Epidermal melanocyte (primary cell): ENCODE measurements around the gene RBKS.

Experiments
- DNase-seq: peaks from one replicate; pipeline ENCODE4 v3.0.0; 2011; ENCODE audit warnings: low spot score; ENCODE audit not compliant: insufficient read length

The RBKS gene

DNA sequence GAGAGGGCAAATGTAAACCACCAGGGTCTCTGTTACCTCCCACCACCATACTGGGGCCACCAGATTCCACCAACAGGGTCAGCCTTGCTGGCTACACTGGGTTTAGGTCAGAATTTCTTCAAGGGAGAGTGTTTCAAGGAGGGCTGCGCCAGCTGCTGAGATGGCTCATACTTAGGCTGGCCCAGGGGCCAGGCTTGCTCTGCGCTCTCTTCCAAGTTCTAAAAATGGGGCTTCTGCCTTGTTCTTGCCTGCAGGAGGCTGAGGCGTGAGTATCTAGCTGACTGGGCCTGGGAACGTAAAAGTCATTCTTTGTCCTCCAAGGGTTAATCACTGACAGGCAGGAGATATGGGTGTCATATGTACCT is 90.6 kb downstream of the RBKS start:
- DNase-seq = no peak

DNA sequence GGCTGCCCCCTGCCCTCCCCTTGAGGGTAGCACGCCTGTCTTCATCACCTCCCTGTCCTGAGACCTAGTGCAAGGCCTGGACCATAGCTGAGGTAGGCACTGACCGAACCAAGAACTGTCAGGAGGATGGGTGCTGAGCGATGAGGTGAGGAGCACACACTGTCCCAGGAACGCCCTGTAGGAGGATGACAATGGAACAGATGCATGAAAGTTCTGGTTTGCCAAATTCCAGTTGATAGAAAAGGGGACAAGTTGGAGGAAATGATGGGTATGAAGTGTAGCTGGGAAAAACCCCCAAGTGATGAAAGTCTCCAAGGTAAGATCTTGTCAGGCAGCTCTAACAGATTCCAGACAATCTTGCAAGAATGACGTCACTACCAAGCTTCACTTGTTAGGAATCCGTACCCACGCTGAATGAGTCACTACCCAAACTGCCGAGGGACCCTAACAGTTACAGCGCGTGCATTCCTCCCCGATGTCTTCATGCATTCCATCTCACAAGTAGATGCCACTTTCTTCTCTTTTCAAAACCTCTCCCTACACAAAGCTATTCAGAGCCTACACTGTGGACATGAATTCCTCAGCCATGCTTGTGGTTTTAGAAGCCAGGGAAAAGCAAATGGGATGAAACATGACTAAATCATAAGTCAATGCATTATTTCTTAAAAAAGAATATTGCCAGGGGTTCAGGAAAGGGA is 91.1 kb downstream of the RBKS start:
- peak; percentile 84 for DNase-seq

DNA sequence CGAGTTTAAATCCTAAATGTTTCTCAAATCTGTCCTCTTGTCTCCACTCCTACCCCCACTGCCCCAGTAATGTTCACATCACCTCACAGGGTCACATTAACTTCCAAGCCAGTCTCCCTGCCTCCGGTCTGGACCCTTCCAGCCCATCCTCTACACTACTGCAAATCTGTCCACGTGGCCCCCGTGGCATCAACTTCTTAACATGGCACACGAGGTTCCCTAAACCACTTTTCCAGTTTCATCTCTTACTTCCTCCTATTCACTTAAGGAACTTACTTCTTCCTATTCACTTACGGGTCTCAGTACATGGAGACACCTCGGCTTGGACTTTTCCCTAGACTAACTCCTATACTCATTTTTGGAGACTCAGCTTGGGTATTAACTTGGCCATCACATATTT is 91.7 kb downstream of the RBKS start:
- no peak for DNase-seq

DNA sequence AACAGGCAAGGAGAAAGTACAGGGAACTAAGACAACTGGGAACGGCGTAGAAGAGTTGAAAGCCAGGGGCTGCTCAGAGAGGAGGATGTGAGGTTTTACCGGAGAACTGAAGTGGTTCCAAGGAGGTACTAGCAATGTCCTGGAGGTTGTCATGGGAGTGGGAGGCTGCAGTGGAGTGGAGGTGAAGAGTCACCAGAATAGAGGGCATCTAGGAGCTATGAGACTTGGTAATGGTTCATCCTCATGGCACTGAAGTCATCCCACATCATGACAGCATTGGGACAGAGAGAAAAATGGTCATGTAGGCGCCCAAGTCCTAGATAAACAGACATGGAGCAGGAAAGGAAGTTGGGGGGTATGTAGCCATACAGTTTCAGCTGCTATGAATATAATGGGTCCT is 92.3 kb downstream of the RBKS start:
- DNase-seq = no peak

DNA sequence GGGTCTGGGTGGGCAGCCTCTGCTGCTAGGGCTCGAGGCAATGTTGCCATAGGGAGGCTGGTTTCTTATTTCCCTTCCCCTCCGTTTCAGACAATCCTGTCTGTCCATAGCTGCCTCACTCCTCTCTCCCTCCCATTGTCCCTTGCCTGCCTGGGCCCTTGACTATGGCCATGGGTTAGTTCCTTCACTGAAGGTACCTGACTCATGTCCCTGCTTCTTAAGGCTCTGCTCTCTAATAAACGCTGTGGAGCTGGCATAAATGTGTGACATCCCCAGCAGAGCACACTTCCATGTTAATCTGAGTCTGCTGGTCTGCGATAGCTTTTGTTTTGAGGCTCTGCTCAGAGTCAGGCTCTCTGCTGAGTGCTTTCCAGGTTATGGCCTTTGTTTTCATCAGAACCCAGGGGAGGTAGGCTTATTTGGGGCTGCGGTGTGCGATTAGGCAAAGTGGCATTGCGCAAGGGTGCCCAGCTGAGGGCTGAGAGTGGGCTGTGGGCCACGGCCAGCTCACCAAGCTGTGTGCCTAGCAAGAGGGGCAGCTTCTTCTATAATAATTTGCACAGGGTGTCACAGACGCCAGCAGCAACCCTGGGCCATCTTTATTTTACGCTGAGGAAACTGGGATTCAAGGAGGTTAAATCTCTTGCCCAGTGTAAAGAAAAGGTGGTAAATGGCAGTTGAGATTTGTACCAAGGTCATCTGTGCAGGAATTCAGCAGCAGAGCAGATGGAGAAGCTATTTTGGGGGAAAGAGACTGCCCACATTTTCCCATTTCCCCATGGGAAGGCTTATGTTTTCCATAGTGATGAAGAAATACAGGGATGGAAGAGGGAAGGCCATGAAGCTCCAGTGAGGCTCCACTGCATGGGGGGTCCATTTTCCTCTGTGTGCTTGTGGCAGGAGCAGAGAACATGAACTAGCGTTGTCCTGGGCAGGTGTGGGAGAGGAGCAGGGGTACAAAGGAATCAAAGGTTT is 93.1 kb downstream of the RBKS start:
- no peak for DNase-seq

DNA sequence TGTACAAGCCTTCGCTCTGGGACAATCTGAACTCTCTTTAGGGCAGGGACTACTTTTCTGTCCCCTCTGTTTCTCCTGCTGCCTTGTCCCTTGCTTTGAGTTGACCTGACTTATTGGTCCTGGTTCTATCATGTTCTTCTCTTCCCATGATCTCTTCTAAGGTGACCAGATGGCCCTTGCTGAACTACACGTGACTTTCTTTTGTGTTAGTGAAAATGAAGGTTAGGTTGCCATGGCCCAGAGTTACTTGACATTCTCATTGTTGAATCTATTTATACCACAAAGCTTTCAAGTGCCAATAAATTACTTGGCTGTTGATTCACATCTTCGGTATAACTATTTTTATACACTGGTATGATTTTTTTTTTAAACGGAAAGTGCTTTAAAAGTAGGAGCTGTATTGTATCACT is 94.3 kb downstream of the RBKS start:
- DNase-seq = no peak

DNA sequence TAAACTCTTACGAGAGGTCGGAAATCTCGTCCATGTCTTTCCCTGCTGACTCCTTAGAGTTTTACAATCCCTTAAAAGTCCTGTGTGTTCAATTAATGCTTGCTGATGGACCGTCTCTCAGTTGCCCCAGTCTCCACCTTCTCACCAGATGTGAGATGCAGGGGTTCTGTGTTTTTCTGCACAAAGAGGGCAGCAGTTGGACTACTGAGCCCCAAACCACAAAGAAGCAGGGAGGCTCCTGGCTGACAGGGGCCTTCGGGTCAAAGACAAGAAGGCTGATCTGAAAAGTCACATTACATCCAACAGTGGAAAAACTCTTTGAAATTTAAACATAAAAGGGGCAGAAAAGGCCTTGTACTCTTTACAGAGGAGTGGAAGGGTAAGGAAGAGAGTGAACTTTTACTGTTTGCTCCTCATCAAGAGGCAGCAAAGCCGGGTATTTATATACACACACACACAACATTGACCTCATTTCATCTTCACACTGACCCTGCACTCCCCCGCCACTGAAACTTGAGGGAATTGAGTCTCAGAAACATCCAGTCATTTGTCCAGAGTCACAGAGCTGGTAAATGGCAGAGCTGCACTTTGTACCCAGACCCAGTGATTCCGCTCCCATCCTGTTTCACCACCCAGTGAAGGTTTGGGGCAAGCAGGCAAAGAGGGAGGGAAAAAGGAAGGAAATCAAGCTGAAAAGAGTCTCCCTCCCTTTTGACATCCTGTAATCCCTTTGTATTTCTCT is 94.9 kb downstream of the RBKS start:
- DNase-seq = no peak

DNA sequence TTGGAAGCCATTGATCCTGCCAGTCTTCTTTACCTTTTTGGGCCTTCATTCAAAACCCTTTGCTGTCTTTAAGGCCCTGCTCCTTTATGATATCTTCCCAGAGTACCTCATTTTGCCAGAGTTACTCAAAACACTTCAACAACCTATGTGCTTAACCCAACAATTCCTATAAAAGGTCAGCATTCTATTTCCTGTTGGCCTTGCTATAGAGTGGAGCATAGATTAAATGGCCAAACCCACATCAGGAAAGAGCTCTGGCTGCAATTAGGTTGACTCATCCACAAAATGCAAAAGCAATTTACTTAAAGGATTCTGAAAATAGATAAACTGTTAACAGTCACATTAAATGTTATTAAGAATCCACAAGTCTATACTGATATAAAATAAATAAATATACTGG is 97.4 kb downstream of the RBKS start:
- no peak for DNase-seq

DNA sequence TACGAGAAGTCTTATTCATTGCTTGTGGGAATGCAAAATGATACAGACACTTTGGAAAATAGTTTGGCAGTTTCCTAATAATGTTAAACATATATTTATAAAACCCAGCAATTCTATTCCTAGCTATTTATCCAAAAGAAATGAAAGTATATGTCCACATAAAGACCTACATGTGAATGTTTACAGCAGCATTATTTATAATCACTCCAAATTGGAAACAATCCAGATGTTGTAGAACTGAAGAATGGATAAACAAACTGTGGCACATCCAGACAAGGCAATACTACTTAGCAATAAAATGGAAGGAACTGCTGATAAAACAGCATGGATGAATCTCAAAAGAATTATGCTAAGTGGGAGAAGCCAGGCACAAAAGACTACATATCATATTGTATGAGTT is 99.4 kb downstream of the RBKS start:
- DNase-seq = no peak

DNA sequence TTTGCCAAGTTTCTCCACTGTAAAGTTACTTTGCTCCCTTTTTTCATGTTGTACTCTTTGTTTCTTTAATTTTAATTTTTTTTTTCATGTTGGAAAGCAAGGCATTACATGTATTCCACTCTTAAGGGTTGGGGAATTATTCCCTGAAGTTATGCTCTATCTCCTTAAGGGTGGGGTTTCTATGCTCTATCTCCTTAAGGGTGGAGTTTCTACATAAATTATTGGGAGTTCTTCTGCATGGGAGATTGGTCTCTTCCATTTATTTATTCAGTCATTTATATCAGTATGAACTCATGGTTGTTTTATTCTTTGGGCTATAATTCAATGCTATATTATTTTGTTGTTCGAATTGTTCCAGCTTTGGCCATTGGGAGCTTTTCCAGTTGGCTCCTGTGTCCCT is 107.5 kb downstream of the RBKS start:
- DNase-seq = no peak

DNA sequence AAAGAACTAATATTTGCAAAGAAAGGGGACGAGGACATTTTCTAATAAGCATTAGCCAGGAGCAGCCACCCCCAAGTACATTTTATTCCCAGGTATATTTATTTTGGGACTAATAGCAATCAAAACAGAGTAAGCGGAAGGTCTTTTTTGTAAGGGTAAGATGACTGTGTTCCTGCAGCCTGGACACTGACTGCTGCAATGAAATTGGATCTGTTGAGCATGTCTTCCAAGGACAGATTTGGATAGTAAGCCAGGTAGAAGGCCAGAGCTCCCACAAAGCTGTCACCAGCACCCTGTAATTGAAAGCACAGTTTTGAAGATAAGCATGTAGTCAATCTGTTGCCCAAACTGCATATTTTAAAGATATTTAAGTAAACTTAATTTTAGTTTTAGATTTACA is 108.7 kb downstream of the RBKS start:
- no peak for DNase-seq

DNA sequence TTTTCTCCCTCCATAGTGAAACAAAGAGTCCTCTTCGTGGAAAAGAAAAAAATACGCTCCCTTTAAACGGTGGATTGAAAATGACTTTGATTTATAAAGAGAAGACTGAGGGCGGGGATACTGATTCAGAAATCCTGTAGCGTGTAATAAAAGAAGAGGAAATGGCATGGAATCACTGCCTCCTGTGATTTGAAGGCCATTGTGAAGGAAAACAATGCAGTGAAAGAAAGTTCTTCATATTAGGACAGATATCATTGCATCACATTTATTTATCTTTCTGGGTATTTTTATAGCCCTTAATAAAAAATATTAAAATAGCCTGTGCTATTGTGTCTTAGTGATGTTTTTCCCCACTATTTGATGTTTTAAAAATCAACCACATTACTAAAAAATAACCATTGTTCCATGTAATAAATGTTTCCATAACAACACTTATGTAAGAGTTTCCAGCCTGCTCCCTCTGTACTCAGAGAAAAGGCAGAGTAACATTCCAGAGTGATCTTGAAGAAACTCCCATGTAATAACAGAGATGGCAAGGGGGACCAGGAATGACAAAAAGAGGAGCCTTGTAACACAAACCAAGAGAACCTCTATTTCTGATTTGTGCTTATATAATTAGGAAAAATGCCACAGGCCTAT is 110.7 kb downstream of the RBKS start:
- no peak for DNase-seq

DNA sequence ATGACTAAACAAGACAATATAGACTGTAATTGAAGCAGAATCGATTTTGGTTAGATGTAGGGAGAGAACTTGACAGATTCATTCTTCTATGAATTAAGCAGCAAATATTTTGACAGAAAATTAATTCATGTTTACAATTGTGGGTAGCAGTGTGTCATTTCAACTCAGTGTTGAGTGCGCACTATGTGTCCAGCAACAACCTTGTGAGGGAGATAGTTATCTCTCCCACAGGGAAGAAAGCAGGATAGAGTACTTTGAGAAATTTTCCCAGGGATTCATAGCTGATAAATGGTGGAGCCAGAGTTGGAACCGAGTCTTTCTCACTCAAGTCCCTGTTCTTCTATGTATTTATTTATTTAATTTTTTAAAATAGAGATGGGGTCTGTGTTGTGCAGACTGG is 113.5 kb downstream of the RBKS start:
- no peak for DNase-seq

DNA sequence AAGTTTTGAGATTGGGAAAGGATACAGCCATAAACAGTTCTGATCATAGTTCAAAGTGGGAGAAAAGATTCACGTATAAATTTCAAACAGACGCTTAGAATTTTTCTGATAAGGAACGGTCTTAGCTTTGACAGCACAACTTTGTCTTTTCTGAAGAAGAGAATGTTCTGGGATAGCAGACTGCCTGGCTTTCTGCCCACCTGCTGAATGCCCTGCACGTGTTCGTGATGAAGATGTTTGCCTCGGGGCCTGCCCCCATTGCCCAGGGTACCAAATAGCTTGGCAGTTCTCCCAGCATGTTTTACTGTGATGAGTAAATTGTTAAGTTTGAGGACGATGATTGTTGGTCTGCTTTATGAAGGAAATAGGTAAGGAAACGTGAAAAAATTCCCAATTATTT is 114.1 kb downstream of the RBKS start:
- peak; percentile 51 for DNase-seq

DNA sequence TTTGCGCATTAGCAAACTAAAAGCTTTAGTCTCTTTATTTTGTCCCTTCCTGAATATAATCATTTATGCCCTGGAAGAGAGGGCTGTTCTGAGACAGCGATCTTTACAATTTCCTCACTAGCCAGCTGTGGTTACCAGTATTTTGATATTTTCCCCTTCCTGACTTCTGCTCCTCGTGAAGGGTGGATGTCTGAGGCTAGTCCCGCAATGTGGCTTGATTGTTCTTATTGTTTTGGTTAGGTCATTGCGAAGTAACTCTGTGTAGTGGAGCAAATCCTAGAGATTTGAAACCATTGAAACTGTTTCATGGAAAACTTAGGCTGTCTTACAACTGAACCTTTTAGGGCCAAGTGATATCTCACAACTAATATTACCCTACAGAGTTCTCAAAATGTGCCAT is 116.2 kb downstream of the RBKS start:
- DNase-seq = no peak

DNA sequence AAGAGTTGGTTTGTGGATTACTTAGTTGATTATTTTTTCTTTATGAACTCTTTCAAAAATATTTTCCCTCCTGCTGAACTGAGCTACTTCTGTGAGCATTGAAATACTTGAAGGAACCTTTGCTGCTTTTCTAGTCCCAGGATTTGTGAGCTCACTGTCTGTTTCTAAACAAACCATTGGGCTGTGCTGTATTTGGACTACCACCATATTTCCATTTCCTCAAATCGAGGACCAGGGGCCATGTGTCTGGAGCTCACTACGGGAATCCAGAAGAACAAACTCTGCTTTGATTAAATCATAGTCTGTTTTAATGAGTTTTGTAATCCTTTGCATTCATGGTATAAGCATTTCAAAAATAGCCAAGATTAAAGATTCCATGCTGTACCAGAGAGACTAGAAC is 117.4 kb downstream of the RBKS start:
- DNase-seq = no peak

DNA sequence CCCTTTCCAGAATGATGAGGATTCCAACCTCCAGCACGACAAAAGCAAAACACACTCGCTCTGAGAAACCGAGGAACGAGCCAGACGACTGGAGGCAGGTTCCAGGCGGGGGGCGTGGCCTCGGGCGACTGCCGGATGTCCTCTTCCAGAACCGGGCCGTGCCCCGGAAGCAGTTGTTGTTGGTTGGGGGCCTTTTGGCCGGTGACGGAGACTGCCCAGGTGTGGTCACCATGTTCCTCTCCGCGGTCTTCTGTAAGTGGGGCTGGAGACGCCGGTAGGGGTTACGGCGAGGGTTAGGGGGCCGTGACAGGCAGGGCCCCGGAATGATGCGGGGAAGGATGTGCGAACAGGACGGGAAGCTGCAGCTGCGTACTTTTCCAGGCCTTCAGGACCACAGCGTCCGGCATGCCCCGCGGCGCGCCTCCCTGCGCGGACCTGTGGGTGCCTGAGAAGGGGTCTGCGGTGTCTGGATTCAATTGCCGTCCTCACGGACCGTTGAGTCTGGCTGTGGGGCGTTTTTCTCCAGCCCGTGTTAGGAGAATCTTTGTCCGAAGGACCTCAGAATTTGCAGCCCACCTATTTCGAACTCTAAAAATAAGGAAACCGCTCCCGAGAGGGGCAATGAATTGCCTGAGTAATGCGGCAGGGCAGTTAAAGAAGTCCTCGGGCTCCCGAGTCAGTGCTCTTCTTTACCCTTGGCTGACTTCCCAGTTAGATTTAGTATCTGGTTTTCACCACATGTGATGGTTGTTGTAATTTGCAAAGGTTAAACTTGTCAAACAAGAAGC is 118.4 kb downstream of the RBKS start, which contains the start of gene MRPL33:
Gene MRPL33 (plus strand): TSS at position 172 of the 788 bp plus-strand sequence. CDS start 59 bp downstream, at position 231.
- DNase-seq = peak; percentile 92

DNA sequence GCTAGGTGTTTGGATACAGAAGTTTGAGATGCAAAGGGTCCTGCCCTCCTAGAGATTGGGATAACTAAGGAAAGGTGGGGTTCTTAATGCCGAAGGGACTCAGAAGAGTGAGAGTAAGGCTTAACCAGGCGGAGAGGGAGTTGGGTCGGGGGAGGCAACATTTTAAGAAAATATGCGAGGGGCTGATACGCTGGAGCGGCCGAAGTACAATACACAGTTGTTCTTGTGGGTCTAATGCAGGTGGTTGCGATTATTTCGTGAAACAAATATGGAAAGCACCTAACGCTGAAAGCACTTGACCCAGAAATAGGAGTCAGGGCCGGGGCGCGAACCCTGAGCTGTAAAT is 119.0 kb downstream of the RBKS start:
- DNase-seq = no peak

DNA sequence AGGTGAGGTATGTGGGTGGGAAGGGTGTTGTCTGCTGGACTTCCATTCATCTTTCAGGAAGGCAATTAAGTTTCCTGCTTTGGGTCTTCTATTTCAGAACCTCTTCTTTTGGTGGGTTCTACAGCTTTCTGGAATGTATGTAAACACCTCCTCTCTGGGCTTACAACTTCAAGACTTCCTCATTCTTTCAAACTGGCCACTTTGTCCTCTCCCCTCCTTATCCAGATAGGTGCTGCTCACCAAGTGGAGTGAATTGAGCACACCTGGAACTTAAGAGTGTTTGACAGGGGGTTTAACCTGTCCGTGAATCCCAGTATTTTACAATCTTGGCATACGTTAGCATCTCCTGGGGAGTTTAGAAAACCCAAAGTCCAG is 123.9 kb downstream of the RBKS start:
- no peak for DNase-seq

DNA sequence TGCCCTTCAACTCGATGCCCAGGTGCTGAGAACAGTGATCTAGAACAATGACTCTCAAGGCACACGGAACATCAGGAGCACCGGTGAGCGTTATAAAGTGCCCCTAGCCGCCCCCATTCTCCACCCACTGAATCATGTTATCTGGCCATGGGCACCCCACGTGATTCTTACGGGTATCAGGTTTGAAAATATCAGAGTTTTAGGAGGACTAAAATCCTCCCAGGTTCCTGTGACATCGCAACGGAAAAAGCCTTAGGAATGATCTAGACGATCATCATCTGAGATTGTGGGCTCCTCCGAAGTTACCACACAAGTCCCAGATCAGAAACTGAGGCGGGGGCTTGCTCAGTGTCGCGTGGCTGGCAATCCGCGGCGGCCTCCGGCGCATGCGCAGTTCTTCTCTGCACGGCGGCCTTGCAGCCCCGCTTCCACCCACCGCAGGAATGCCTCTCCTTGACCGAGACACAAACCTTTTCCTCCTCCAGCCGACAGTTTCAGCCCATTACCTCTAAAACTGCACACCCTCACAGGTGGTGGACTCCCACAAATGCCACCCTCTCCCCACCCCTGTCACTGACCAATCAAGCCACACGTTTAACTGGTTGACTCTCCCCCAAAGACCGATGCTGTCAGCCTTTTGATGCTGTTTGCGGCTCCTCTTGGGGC is 124.4 kb downstream of the RBKS start:
- no peak for DNase-seq
